Measurements from ENCODE around the gene LRFN5.
"Not testable (repeated sequence)": the region's sequence is repeated elsewhere in the genome, so short reads cannot be mapped to it uniquely, and the experiment has no call there.

LRFN5 gene

DNA sequence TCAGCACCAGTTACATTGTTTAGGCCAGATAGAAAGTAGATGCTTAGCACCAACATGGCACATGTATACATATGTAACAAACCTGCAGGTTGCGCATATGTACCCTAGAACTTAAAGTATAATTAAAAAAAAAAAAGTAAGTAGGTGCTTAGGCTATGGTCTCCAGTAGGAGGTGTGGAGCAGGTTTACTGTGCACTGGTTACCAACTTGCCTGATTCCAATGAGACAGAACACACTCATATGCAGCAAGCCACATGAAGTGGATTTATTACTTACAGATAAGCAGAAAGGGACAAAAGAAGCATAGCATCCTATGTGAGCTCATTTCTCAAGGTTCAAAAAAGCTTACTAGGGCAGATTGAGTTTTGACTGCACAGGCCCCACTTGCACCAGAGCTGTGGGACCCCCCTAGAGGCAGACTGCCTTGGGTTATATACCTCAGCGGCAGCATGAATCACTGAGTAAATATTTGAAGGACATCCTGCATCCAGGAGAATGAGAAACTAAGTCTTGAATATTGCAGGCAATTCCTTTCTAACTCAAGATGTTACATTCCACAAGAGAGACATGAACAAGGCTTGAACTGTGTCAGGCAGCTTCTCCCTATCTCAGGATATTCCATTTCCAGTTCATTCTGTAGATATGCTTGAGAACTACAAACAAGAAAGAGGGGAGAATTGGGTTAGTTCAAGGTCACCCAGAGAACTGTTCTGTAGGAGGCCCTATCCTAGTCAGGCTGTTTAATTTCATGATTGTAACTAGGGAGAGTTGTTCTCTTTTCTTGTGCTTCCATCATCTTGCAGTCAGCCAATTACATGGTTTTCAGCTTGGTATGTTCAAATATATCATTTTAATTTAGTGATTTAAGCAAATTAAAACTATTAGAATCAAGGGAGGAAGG lies 30.1 kb downstream of the LRFN5 start:
- DNase-seq (ENCODE audit: low read depth in 2 of 3, low spot score in 2 of 3): no peak

DNA sequence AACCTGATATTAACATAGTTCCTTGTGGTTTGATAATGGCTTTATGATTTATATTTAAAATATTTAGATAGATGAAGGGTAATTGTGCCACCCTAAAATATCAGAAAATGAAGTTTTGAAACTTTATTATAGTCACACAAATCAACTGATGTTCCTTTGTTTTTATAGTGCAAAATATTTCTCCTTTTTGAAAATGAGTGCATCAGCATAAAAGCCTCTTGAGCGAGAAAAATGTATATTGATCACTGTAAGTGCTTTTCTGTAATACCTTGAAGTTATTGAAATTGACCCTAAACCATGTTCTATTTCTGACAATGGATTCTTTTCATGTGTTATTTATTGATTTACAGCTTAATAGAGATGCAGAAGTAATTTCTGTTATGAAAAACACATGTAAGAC lies 35.0 kb downstream of the LRFN5 start:
- DNase-seq (ENCODE audit: low read depth in 2 of 3, low spot score in 2 of 3): no peak

DNA sequence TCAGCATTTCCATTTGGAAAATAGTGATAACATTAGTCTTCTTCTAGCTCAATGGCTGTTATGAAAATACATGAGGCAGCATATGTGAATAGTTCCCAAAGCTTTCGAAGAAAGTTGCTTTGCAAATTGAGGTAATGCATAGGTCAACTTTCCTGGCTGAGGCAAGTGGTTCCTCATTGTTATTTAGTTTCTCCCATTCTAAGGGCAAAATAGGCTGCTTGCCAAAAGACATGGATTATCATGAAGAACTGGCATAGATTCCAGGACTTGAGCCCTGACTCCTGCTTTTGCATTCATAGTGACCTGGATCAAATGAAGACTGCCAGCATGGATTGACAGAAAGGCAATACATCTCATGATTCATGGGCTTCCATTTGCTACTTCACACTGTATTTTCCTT lies 35.7 kb downstream of the LRFN5 start:
- no peak for DNase-seq (ENCODE audit: low read depth in 2 of 3, low spot score in 2 of 3)

DNA sequence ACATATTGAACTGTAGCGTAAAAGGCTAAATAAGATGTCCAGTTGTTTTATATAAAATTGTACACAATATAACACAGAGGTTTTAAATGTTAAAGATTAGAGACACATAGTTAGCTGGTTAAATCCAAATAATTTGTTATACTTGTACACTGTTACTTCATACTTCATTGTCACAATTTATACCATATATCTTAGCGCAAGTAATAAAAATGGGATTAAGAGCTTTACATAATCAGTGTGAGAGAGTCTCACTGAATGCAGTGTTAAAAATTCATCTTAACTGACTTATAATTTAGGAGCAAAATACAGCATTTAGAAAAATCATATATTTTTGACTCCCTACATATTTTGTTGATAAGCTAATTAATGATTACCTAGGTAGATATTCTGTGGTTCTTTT lies 36.1 kb downstream of the LRFN5 start:
- DNase-seq (ENCODE audit: low read depth in 2 of 3, low spot score in 2 of 3): no peak

DNA sequence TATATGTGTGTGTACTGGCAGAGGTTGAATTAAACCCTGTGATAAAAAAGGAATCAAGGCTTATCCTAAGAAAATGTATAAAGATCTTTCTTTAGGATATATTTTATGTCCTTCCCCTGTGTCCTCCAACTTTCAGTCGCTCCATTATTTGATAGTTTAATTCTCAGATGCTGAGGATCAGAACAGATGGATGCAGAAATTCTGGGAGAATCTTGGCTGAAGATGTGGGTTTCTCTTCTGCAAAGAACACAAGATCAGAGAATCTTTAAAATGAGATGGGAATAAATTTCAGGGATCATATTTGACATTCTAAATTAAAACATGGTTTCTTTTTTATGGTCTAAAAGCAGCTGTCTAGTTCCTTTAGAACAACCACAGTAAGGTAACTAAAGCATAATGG lies 37.9 kb downstream of the LRFN5 start:
- DNase-seq (ENCODE audit: low read depth in 2 of 3, low spot score in 2 of 3): no peak

DNA sequence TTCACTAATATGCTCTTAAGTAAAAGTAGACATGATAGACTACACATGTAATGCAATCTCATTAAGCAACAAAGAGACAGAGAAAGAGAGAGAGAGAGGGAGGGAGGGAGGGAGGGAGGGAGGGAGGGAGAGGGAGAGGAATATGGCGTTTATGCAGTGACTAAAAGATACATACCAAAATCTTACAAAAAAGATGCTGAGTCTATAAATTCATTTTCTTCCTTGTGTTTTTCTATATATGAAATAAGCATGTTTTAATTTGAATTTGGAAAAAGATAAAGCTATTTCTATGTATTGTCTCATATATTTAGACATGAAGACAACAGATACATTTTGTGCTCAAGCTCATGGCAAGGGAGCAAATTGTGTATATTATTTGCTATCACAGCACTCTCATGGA lies 44.1 kb downstream of the LRFN5 start:
- DNase-seq (ENCODE audit: low read depth in 2 of 3, low spot score in 2 of 3): no peak

DNA sequence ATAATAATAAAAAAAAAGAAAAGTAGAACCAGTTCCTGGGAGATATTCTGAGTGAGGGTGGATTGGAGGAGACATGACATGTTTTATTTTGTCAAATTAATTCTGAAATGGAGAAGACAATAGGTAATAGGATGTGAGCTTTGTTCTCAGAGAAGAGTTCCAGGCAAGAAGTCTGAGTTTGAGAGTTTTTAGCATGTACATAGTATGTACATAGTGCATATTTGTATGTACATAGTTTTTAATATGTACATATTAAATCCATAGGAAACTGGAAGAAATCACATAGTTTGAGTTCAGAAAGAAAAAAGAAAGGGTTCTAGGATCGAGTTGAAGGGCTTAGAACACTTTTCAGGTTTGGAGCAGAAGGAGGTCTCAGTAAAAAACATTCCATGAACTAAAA lies 47.5 kb downstream of the LRFN5 start:
- DNase-seq (ENCODE audit: low read depth in 2 of 3, low spot score in 2 of 3): no peak

DNA sequence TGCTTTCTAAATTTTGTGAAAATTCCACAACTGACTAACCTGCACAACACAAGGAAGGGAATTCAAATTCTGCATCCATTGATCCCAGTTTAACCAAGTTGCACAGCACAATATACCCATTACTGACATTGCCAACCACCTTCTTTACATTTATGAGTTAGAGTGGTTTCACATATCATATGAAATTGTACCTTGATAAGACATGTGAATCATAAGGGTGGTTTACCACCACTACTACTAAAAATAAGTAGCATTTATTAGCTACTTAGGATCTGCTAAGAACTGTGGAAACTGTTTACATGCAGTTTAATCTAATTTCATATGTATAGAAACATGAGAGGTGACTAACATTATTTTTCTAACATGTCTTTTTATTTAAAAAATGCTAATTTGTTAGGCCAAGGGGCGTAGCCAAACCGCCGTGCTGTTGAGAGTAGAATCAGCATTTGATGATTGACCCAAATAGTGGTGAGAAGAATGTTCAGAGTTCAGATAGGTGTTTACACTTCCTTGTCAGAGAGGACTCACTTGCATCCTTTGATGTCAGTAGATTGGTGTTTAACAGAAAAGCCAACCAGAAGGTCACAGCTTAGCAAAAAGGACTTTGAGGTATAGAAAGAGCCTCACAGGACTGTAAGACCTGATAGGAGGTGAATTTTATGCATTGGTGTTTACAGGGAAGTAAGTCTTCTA lies 56.2 kb downstream of the LRFN5 start:
- DNase-seq (ENCODE audit: low read depth in 2 of 3, low spot score in 2 of 3): no peak

DNA sequence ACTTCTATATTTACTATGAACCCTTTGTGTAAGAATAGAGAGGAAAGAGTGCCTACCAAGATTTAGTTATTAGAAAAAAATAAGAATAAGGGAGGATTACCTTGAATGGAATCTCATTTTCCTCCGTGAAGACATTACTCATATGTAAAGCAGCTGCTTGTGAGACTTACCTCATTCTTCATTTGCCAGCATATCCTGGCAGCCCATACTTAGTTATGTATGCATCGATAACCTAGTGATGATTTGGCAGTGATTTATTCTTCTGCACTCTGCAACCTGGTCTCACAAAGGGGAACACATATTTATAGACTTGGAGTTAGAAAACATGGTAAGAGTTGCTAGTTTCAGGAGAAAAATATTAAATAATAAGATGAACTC lies 56.8 kb downstream of the LRFN5 start:
- no peak for DNase-seq (ENCODE audit: low read depth in 2 of 3, low spot score in 2 of 3)

DNA sequence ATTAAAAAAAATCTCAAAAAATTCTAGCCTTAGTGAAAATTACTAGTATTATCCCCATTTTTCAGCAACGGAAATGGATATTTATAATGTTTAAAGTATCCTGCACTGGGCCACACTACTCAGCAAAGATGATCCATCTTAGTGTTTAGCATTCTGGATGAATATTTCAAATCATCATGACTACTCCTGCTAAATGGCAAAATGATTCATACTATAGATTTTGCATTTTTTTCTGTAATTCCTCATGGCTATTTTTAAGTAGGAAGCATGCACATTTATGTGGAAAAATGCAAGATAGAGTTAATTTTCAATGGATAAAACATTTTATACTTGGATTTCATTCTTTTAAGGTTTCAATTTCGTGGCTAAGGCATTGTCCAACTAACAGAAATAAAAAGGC lies 59.6 kb downstream of the LRFN5 start:
- DNase-seq (ENCODE audit: low read depth in 2 of 3, low spot score in 2 of 3): no peak

DNA sequence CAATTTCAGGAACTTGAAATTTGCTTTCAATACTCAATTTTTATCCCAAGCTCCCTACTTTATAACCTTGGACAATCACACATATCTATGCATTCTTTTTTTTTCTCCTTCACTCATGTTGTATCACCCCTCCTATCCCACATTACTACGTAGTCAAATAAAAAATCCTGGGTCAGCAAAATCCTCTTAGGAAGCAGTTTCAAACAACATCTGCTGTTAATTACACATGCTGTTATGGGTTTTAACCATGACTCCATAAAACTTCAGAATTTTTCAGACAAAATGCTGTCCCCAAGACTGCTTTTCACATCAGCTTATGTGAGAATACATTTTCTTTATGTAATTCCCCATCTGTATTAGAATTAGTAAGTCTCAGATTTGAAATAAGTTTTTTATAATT lies 61.7 kb downstream of the LRFN5 start:
- no peak for DNase-seq (ENCODE audit: low read depth in 2 of 3, low spot score in 2 of 3)

DNA sequence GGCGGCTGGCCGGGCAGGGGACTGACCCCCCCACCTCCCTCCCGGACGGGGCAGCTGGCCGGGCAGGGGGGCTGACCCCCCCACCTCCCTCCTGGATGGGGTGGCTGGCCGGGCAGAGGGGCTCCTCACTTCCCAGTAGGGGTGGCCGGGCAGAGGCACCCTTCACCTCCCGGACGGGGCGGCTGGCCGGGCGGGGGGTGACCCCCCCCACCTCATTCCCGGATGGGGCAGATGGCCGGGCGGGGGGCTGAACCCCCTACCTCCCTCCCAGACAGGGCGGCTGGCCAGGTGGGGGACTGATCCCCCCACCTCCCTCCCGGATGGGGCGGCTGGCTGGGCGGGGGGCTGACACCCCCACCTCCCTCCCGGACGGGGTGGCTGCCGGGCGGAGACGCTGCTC lies 66.9 kb downstream of the LRFN5 start:
- not testable (repeated sequence) for DNase-seq (ENCODE audit: low read depth in 2 of 3, low spot score in 2 of 3)

DNA sequence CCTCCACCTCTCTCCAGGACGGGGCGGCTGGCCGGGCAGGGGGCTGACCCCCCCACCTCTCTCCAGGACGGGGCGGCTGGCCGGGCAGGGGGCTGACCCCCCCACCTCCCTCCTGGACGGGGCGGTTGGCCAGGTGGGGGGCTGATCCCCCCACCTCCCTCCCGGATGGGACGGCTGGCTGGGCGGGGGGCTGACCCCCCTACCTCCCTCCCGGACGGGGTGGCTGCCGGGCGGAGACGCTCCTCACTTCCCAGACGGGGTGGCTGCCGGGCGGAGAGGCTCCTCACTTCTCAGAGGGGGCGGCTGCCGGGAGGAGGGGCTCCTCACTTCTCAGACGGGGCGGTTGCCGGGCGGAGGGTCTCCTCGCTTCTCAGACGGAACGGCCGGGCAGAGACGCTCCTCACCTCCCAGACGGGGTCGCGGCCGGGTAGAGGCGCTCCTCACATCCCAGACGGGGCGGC lies 67.9 kb downstream of the LRFN5 start:
- DNase-seq (ENCODE audit: low read depth in 2 of 3, low spot score in 2 of 3): not testable (repeated sequence)

DNA sequence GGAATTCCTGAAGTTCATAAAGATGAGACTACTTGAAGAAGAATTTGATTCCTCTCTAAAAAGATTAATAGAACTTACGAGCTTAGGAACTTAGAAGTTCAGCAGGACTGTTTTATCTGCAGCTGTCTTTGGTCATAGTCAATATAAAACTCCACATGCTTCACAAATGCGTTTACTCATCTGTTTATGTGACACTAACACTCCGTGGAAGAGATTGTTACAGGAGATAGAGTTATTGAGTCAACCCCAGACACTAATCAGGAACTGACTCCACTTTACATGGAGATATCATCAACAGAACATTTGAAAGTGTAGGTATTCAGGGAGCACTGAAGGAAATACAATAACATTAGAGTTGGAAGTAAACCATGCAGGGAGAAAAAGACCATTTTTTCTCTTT lies 92.8 kb downstream of the LRFN5 start:
- DNase-seq (ENCODE audit: low read depth in 2 of 3, low spot score in 2 of 3): no peak

DNA sequence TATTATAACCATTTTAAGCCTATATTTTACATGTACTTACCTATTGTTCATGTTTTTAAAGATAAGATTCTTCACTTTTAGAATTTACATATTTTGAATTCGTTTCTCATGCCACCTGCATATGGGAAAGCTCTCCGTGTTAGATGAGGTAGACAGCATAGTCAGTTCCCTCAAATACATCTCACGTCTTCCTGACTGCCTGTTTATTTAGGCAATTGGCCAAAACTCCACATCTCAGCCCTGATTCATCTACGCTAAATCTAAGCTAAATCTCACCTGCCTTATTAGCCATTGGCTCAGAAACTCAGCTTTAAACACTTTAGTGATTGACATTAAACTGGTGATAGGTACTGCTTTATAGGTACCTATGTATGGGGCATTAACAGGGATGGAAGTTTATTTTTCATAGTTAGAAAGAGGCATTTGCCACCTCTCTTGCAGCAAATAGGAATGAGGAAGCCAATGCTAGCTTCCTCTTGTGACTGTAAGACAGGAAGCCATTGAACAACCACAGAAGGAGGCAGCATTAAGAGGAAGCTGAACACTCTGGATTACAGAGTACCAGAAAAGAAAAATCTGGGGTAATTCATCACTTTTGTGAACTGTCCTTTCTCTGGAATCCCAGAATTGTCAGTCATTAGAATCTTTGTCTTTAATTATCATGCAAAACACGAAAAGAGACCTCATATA lies 111.9 kb downstream of the LRFN5 start:
- no peak for DNase-seq (ENCODE audit: low read depth in 2 of 3, low spot score in 2 of 3)

DNA sequence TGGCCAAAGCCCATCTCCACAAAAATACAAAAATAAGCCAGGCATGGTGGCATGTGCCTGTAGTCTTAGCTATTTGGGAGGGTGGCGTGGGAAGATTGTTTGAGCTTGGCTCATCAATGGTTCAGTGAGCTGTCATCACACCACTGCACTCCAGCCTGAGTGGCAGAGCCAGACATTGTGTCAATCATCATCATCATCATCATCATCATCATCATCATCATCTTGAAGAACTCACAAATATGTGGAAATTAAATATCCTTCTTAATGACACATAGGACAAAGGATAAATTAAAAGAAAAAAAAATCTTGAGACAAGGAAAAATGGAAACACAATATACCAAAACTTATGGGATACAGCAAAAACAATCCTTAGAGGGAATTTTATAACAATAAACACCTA lies 132.5 kb downstream of the LRFN5 start:
- DNase-seq (ENCODE audit: low read depth in 2 of 3, low spot score in 2 of 3): no peak

DNA sequence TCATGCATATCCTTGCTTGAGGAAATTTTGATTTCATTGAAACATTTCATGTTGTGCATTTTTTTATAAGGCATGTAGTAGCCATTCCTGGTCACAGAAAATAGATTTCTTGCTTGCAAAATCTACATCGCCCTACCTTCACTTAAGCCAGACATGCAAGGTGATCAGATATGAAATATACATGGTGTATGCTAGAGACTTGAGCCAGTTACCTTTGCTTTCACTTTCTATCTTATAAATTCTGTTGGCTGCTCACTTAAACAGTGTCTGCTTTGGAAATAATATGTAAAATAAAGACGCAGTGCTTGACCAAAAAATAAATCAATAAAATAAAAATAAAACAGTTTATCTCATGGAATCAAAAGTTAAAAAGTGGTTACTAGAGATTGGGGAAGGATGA lies 136.5 kb downstream of the LRFN5 start:
- no peak for DNase-seq (ENCODE audit: low read depth in 2 of 3, low spot score in 2 of 3)

DNA sequence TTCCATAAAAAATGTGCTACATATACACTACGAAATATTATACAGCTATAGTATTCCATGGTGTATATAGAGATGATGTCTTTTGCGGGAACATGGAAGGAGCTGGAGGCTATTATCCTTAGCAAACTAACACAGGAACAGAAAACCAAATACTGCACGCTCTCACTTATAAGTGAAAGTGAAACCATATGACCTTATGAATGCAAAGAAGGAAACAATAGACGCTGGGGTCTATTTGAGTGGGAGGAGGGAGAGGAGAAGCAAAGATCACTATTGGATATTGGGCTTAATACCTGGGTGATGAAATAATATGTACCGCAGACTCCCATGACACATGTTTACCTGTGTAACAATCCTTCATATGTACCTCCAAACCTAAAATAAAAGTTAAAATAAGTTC lies 142.8 kb downstream of the LRFN5 start:
- no peak for DNase-seq (ENCODE audit: low read depth in 2 of 3, low spot score in 2 of 3)

DNA sequence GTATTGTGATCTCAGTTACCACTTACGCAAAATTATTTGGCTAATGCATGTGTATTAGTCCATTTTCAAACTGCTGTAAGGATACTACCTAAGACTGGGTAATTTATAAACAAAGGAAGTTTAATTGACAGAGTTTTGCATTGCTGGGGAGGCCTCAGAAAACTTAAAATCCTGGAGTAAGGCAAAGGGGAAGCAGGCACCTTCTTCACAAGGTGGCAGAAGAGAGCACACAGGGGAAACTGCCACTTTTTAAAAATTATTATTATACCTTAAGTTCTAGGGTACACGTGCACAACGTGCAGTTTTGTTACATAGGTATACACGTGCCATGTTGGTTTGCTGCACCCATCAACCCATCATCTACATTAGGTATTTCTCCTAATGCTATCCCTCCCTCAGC lies 143.9 kb downstream of the LRFN5 start:
- not testable (repeated sequence) for DNase-seq (ENCODE audit: low read depth in 2 of 3, low spot score in 2 of 3)

DNA sequence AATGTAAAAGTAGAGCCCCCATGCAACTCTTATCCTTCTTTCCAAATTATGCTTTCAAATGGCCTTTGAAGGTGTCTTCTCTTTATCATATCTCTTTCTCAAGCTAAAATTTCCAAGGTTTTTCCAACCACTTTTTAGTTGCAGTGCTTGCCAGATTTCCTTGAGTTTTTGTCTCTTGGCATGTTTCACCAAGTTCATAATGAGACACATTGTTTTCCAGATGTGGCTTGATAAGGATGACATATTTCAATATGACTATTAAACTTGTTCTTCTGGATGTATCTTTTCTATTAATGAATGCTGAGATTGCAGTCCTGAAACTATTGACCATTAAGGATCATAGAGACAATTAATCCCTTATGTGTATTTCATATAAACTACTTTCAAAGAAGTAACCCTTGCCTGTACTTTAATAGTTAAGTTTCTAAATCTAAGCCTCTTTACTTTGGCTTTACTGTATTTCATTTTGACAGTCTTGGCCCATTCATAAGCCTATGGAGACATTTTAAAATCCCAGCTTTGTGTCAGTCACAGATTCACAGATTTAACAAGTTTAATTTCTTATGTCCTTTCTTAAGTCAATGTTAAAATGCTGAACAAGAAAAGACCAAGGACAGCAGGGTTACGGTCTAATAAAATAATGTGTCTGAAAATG lies 151.5 kb downstream of the LRFN5 start:
- no peak for DNase-seq (ENCODE audit: low read depth in 2 of 3, low spot score in 2 of 3)

DNA sequence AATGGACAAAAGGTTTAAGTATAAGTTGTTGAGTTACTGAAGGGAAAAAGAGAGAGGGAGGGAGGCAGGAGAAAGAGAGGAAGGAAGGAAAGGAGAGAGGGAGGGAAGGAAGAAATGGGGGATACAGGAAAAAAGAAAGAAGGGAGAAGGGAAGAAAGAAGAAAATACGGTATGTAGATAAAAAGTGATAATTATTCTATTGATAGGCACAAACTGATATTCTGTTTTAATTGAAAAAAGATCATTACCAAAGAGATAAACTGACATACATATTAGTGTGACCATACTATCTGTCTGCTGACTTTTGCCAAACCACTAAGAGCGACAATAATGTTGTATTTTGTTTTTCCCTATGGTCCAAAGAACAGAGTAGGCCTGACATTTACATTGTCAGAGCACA lies 154.5 kb downstream of the LRFN5 start:
- no peak for DNase-seq (ENCODE audit: low read depth in 2 of 3, low spot score in 2 of 3)

DNA sequence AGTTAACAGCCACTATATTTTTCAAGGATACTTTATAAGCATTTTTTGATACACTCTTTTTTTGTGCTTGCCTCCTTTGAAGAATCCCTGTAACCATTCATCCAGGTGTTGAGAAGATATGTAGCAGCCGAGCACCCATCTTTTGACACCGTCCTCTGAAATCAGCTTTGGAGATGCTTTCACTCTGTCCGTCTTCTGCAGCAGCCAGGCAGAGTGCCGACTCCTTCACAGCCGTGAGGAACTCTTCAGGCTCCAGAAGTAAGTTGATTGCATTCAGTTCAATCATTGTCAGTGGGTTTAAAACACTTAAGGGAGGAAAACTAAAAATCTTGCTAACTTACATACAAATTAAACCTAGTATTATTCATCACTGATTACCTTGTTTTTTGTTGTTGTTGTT lies 160.1 kb downstream of the LRFN5 start:
- DNase-seq (ENCODE audit: low read depth in 2 of 3, low spot score in 2 of 3): no peak

Measured in activated CD8-positive, alpha-beta memory T cell treated with anti-CD3 and anti-CD28 coated beads for 48 hours (primary cell).